ENCODE results near the gene TAF6.
A peak's percentile ranks its signal among the peaks of the same experiment; 100 is the strongest.

Gene TAF6

DNA sequence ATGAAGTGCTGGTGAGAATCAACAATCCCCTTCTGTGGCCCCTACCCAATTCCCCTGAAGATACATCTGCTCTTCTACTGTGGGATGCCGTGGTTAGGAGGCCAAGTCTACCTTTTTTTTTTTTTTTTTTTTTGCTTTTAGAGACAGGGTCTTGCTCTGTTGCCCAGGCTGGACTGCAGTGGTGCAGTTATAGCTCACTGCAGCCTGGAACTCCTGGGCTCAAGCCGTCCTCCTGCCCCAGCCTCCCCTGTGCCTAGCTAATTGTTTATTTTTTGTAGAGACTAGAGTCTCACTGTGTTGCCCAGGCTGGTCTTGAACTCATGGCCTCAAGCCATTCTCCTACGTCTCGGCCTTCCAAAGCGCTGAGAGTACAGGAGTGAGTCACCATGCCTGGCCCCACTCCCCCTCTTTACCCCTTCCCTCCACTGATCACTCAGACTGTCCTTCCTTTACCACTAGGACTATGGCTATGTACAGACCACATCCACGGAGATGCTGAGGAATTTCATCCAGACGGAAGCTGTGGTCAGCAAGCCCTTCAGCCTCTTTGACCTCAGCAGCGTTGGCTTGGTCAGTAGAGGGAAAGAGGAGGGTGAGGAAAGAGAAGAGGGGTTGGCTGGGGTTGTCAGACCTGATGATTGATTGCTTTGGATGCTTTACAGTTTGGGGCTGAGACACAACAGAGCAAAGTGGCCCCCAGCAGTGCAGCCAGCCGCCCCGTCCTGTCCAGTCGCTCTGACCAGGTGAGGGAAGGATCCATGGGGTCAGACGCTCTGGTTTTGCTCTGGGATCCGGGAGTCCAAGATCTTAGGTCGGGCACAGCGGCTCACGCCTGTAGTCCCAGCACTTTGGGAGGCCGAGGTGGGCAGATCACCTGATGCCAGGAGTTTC is 16.0 kb downstream of the TAF6 start:
- Histone ChIP-seq H3K4me1 (ENCODE audit: insufficient read depth, low read length) (peaks cover 23% of the 10 kb centered on the region), H3K9me3 (ENCODE audit: low read length) (no peaks in the 10 kb centered on the region), H2AFZ (ENCODE audit: low read depth, low read length) (no peak overlapping the region), H3K27me3 (ENCODE audit: insufficient read depth, low read length) (no peaks in the 10 kb centered on the region), H3K36me3 (ENCODE audit: insufficient read depth, low read length) (peaks cover 52% of the 10 kb centered on the region), H3K4me3 (ENCODE audit: low read length) (peak overlapping the region; percentile 81)

DNA sequence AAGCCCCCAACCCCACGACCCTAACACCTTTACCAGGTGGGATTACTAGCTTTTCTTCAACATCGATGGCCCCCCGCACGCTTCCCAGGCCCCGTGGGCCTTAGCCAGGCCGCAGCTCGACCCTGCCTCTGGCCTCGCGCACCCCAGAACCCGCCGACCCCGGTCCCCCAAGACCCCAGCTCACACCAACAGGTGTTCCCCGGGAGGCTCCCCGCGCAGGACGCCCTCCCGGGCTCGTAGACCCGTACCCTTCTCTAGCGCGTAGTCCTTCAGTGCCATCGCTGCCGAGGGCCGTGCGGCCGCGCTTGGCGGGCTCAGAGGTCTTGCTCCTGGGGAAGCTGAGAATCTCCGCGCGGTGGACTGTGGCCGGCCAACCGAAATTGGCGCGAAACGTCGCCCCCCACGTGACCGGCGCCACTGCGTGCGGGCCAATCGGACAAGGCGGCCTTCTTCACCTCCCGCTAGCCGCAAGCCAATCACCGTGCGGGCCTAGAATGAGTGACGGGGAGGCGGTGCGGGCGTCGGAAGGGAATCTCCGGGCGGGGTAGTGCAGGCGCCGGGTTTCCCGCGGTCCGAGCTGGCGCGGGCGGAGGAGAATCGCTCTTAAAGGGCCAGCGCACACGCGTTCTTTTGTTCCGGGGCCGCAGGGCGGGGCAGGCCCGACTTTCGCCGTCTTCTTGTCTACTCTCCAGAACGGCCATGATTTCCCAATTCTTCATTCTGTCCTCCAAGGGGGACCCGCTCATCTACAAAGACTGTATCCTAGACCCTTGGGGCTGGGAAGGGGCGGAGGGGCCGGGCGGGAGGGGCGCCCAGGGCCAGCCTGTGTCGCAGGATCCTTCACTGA is 17.9 kb downstream of the TAF6 start, which contains the start of the genes AP4M1 and MCM7:
TSS of gene AP4M1 (plus strand) at position 628 of the 847 bp plus-strand sequence. CDS start at position 700, 72 bp downstream.
TSS of gene MCM7 (minus strand) at position 382 of the 847 bp plus-strand sequence. CDS start at position 279, 103 bp downstream.
- peaks cover 50% of the 10 kb centered on the region for H3K36me3 ChIP-seq (ENCODE audit: insufficient read depth, low read length)

GRCh38 chr7:100100420-100101015 is 18.6 kb downstream of the TAF6 start:
- peaks cover 24% of the 10 kb centered on the region for H3K4me1 ChIP-seq (ENCODE audit: insufficient read depth, low read length)
- H2AFZ ChIP-seq (ENCODE audit: low read depth, low read length): no peak overlapping the region
- peak overlapping the region; percentile 81 for H3K4me3 ChIP-seq (ENCODE audit: low read length)
- H3K9me3 ChIP-seq (ENCODE audit: low read length): no peaks in the 10 kb centered on the region
- no peaks in the 10 kb centered on the region for H3K27me3 ChIP-seq (ENCODE audit: insufficient read depth, low read length)
- H3K36me3 ChIP-seq (ENCODE audit: insufficient read depth, low read length): peaks cover 53% of the 10 kb centered on the region

More for the DNA sequence above, 17.9 kb downstream of the TAF6 start, which contains the start of the genes AP4M1 and MCM7:
- Histone ChIP-seq H3K4me1 (ENCODE audit: insufficient read depth, low read length) (peaks cover 24% of the 10 kb centered on the region), H2AFZ (ENCODE audit: low read depth, low read length) (no peak within 1 kb of the TSS), H3K9me3 (ENCODE audit: low read length) (no peaks in the 10 kb centered on the region), H3K4me3 (ENCODE audit: low read length) (peak within 1 kb of the TSS; percentile 81), H3K27me3 (ENCODE audit: insufficient read depth, low read length) (no peaks in the 10 kb centered on the region)

DNA sequence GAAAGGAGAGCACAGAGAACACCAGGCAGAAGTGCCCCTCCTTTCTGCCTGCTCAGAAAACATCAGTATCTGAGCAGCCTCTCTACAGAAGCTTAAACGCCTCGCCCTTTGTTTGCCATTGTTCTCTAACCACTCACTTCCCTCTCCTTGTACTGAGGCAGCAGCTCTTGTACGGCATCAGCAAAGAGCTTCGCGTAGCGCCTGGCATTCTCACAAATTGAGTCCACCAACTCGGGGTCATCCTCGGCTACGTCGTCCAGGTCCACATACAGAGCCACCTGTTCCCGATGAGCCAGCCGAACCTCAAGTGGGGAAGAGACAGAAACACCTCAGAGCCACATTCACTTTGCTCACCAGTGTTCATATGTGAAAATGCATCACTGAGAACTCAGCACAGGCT is 19.7 kb downstream of the TAF6 start:
- Histone ChIP-seq H3K36me3 (ENCODE audit: insufficient read depth, low read length) (peaks cover 57% of the 10 kb centered on the region), H3K4me3 (ENCODE audit: low read length) (peak overlapping the region; percentile 81), H3K9me3 (ENCODE audit: low read length) (no peaks in the 10 kb centered on the region), H3K4me1 (ENCODE audit: insufficient read depth, low read length) (peaks cover 24% of the 10 kb centered on the region), H2AFZ (ENCODE audit: low read depth, low read length) (no peak overlapping the region), H3K27me3 (ENCODE audit: insufficient read depth, low read length) (no peaks in the 10 kb centered on the region)

- Histone ChIP-seq H2AFZ (ENCODE audit: low read depth, low read length) (no peak overlapping the region), H3K4me3 (ENCODE audit: low read length) (peak overlapping the region; percentile 81), H3K4me1 (ENCODE audit: insufficient read depth, low read length) (peaks cover 24% of the 10 kb centered on the region), H3K27me3 (ENCODE audit: insufficient read depth, low read length) (no peaks in the 10 kb centered on the region), H3K9me3 (ENCODE audit: low read length) (no peaks in the 10 kb centered on the region), H3K36me3 (ENCODE audit: insufficient read depth, low read length) (peaks cover 62% of the 10 kb centered on the region)
Observed at GRCh38 chr7:100098913-100099312, 20.2 kb downstream of the TAF6 start.

DNA sequence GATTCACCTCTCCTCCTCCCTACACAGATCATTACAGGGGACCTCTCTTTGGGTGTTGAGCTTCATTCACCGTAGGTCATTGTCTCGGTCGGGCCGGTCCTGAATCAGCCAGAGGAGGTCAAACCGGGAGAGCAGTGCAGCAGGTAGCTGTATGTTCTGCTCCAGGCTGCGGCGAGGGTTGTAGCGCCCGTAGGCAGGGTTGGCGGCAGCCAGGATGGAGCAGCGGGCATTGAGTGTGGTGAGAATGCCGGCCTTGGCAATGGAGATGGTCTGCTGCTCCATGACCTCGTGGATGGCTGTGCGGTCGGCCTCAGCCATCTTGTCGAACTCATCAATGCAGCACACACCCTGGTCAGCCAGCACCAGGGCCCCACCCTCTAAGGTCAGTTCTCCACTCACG is 23.5 kb downstream of the TAF6 start:
- Histone ChIP-seq H2AFZ (ENCODE audit: low read depth, low read length) (no peak overlapping the region), H3K9me3 (ENCODE audit: low read length) (no peaks in the 10 kb centered on the region), H3K4me3 (ENCODE audit: low read length) (no peak overlapping the region), H3K4me1 (ENCODE audit: insufficient read depth, low read length) (peaks cover 19% of the 10 kb centered on the region), H3K36me3 (ENCODE audit: insufficient read depth, low read length) (peaks cover 92% of the 10 kb centered on the region), H3K27me3 (ENCODE audit: insufficient read depth, low read length) (no peaks in the 10 kb centered on the region)

DNA sequence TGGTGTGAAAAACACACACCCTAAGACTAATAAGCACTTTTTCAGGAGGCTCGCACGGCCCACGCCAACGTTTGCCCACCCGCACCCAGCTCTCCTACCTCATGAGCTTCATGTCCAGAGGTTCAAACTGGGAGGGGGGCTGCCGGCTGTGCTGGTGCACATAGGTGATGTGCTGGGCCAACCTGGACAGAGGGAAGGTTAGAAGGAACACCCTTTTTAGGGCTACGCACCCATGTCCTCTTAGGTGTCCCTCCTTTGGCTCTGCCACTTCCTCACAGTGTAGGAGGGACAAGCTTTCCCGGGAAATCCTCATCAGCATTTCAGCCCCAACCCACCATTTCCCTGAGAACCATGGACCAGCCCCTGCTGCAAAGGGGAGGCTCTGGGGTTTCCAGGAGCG is 23.9 kb downstream of the TAF6 start:
- Histone ChIP-seq H2AFZ (ENCODE audit: low read depth, low read length) (no peak overlapping the region), H3K27me3 (ENCODE audit: insufficient read depth, low read length) (no peaks in the 10 kb centered on the region), H3K4me1 (ENCODE audit: insufficient read depth, low read length) (peaks cover 19% of the 10 kb centered on the region), H3K36me3 (ENCODE audit: insufficient read depth, low read length) (peaks cover 96% of the 10 kb centered on the region), H3K4me3 (ENCODE audit: low read length) (no peak overlapping the region), H3K9me3 (ENCODE audit: low read length) (no peaks in the 10 kb centered on the region)

- no peak overlapping the region for H2AFZ ChIP-seq (ENCODE audit: low read depth, low read length)
- peaks cover 85% of the 10 kb centered on the region for H3K36me3 ChIP-seq (ENCODE audit: insufficient read depth, low read length)
- no peaks in the 10 kb centered on the region for H3K9me3 ChIP-seq (ENCODE audit: low read length)
- peaks cover 15% of the 10 kb centered on the region for H3K4me1 ChIP-seq (ENCODE audit: insufficient read depth, low read length)
- no peaks in the 10 kb centered on the region for H3K27me3 ChIP-seq (ENCODE audit: insufficient read depth, low read length)
- no peak overlapping the region for H3K4me3 ChIP-seq (ENCODE audit: low read length)
Observed at GRCh38 chr7:100093925-100094486, 25.2 kb downstream of the TAF6 start.

- Histone ChIP-seq H3K9me3 (ENCODE audit: low read length) (no peaks in the 10 kb centered on the region), H3K4me1 (ENCODE audit: insufficient read depth, low read length) (peaks cover 10% of the 10 kb centered on the region), H3K36me3 (ENCODE audit: insufficient read depth, low read length) (peaks cover 80% of the 10 kb centered on the region), H2AFZ (ENCODE audit: low read depth, low read length) (no peak overlapping the region), H3K4me3 (ENCODE audit: low read length) (no peak overlapping the region), H3K27me3 (ENCODE audit: insufficient read depth, low read length) (no peaks in the 10 kb centered on the region)
Observed at GRCh38 chr7:100093498-100093897, 25.7 kb downstream of the TAF6 start.

DNA sequence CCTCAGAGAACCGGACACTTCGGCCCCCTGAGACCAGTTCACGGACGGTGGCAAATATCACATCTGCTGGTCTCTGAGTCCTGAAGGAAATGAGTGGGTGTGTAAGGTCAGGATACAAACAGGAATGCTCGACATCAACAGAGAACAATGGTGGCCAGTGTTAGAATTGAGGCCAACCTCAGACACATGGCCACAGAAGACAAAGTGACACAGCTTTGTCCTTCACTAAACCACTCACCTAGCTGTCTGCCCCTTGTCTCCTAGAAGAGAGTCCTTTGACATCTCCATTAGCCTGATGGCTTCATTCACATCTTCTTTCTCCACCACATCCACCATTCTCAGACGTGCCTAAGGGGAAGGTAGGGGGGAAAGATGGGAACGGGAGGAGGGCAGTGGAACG is 26.1 kb downstream of the TAF6 start:
- no peak overlapping the region for H3K4me3 ChIP-seq (ENCODE audit: low read length)
- H3K27me3 ChIP-seq (ENCODE audit: insufficient read depth, low read length): no peaks in the 10 kb centered on the region
- H3K9me3 ChIP-seq (ENCODE audit: low read length): no peaks in the 10 kb centered on the region
- H3K36me3 ChIP-seq (ENCODE audit: insufficient read depth, low read length): peaks cover 76% of the 10 kb centered on the region
- H2AFZ ChIP-seq (ENCODE audit: low read depth, low read length): no peak overlapping the region
- H3K4me1 ChIP-seq (ENCODE audit: insufficient read depth, low read length): peaks cover 6% of the 10 kb centered on the region

DNA sequence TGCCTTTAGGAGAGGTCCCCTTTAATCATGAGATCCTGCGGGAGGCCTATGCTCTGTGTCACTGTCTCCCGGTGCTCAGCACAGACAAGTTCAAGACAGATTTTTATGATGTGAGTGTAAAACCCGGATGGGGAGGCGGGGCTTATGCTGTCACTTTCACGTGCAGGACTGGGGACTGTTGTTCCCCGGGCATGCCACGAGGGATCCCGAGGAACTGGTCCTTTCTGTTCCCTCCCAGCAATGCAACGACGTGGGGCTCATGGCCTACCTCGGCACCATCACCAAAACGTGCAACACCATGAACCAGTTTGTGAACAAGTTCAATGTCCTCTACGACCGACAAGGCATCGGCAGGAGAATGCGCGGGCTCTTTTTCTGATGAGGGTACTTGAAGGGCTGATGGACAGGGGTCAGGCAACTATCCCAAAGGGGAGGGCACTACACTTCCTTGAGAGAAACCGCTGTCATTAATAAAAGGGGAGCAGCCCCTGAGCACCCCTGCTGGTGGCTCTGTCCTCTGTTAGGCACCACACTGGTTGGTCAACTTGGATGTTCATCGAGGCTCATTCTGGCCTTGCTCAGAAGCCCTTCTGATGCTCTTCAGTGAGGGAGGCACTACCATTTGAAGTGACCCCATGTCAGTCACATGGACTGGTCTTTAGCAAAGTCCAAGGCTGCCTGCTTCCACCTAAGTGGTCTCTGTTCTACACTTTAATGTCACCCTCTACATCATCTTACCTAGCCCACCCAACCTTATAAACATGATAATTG is 27.6 kb downstream of the TAF6 start:
- no peaks in the 10 kb centered on the region for H3K27me3 ChIP-seq (ENCODE audit: insufficient read depth, low read length)
- H2AFZ ChIP-seq (ENCODE audit: low read depth, low read length): no peak overlapping the region
- no peaks in the 10 kb centered on the region for H3K9me3 ChIP-seq (ENCODE audit: low read length)
- H3K4me3 ChIP-seq (ENCODE audit: low read length): no peak overlapping the region
- H3K4me1 ChIP-seq (ENCODE audit: insufficient read depth, low read length): peaks cover 6% of the 10 kb centered on the region
- H3K36me3 ChIP-seq (ENCODE audit: insufficient read depth, low read length): peaks cover 64% of the 10 kb centered on the region
